GM18502 (cell line): ENCODE results near the gene BSDC1.
"Not testable (repeated sequence)": the region's sequence is repeated elsewhere in the genome, so short reads cannot be mapped to it uniquely, and the experiment has no call there.

Experiments used
- ATAC-seq: cut with Tn5 transposase; IDR thresholded peaks from one replicate; pipeline ENCODE4 v1.9.1; 2021; ENCODE audit warnings: mild to moderate bottlenecking; ENCODE audit not compliant: unreplicated experiment, poor library complexity

BSDC1 gene

DNA sequence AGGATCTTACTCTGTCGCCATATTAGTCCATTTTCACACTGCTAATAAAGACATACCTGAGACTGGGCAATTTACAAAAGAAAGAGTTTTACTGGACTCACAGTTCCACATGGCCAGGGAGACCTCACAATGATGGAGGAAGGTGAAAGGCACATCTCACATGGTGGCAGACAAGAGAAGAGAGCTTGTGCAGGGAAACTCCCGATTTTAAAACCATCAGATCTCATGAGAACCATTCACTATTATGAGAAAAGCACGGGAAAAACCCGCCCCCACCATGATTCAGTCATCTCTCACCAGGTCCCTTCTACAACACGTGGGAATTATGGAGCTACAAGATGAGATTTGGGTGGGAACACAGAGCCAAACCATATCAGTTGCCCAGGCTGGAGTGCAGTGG is 2.3 kb upstream of the BSDC1 start:
- not testable (repeated sequence) for ATAC-seq

DNA sequence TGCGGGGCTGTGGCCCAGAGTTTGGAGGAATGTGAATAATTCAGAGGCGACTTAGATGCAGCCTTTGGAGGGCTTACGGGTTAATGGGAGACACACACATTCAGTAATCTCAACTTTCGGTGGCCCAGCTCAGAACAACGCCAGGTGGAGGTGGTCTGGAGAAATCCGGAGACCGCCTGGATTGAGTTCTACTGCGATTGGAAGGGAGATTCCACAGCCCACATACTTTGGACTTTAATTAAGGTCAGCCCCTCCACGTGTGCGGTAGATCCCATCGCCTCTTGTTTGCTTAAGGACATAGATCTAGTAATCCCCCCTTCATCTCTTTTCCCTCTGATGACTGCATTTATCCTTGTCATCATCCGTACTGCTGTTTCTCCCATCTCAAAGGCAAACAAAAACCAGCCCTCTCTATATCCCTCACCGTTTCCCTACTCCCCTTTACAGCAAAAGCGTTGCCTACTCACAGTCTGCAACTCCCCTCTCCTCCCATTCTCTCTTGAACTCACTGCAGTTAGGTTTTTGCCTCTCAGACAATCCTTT is 720 bp upstream of the BSDC1 start:
- ATAC-seq: no peak

DNA sequence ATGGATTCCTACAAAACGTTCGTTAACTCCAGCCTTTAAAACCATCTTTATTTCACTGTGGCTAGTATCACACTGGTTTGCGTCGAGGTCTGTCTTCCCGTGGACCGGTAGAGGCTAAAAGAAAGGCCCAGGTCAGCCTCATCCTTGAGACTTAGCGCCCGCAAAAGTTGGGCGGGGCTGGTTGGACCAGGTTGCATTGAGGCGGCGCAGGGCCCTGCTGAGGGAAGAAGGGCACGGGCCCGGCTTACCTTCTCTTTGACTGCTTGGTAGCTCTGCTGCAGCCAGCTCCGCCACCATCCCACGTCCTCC is 455 bp downstream of the BSDC1 start:
- peak; percentile 28 for ATAC-seq

DNA sequence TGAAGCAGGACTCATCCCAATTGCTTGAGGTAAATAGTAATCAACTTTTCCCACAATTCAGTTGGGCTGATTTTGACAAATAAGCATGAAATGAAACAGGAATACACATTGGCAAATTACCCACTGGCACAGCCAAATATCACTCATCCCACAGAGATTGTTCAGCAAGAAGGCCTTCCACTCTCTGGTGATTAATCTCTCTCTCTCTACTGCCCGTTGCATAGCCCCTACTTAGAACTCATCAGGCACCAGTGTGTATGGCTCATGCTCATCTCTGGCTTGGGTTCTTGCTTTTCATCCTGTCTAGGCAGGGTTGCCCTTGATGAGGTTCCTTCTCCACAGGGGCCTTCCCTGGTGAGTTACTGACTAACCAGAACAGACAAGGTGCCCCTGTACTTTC is 1.1 kb downstream of the BSDC1 start:
- ATAC-seq: no peak

DNA sequence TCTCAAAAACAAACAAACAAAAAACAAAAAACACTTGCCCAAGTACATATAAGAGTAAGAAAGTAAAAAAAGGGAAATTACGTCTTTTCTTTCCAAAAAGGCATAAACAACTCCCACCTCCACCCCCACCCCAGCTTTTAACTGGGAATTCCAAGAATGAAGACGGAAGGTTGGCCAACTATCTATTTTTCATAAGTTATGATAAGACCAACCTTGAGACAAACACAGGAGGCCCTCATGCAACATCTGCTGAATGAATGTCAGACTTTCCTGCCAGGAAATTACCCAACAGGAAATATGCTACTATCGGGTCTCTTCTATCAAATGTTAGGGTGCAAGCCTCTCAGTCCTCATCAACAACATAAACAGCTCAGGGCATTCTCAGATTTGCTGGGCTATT is 1.9 kb downstream of the BSDC1 start:
- ATAC-seq: no peak

DNA sequence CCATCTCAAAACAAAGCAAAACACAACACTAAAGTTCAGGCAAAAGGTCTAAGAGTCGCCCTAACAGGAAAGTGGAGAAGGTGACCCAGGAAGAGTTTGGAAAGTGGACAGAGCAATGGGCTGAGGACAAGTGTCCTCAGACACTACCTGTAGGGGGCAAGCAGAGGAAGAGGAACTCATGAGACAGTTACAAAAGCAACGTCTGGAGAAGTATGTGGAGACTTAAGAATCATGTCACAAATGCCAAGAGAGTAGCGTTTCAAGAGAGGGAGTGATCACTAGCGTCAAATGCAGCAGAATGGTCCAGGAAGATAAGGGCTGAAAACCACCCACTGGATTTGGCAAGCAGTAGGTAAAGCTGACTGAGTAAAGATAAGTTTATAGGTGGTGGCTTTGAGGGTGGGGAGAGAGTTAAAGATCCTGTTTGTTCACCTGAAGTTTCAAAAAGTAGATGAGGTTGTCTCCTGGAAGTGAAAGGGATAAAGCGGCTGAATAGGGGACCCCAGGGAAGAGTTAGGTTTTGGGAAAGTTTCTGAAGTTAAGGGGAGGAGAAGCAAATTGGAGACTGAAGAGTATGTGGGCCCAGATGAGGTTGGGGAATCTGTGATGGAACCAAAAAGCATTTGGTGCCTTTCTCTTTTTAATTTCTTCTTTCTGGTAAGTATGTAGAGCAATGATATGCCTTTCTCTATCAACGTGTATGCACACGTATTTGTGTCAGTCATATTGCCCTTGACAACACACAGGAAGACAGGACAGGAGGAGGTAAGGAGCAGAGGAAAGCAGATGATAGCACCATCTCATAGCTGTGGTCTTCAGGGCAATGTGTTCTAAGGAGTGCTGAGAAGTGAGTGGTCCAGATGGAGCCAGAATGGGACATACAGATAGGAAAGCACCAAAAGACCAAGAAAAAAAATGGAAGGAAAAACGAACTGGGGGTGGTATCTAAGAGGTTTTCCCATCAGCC is 3.1 kb downstream of the BSDC1 start:
- ATAC-seq: no peak

DNA sequence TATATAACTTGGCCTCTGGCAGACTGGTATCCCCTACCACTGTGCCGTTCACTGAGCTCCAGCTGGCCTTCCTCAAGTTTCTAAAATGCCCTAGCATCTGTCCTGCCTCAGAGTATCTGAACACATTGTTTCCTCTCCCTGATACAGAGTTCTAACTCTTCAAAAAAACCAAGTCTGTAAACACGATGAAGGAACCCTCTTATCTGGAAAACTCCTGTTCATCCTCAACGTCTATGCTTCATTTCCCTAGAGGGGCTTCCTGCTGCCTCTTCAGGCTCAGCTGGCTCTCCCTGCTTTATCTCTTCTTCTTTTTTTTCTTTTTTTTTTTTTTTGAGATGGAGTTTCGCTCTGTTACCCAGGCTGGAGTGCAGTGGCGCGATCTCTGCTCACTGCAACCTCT is 5.6 kb downstream of the BSDC1 start:
- ATAC-seq: no peak

DNA sequence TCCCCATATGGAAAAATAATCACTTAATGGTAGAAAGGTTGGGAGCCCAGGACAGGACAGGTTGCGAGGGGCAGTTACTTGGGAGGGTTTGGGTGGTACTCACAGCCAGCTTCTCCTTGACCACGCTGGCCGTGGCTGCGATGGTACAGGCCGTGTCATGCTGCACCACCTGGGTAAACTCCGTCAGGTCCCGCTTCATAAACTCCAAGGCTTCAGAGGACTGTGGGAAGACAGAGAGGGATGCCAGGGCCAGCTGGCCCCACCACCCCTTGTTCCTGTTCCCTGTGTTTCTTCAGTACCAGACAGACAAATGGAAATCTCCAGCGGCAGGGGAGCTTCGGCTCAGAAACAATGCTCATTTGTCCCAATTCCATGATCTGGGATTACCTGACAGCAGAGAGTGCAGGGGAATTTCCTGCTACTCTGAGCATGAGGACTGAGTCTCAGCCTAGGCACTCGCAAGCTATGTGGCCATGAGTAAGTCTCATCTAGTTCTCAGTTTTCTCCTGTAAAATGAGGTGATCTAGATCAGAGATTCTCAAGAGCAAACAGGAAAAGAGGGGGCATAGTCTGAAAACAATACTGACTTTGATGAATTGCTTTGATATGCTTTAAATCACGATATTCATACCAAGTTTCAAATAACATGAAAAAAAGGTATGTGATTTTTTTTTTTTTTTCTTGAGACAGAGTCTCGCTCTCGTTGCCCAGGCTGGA is 7.4 kb downstream of the BSDC1 start:
- no peak for ATAC-seq

DNA sequence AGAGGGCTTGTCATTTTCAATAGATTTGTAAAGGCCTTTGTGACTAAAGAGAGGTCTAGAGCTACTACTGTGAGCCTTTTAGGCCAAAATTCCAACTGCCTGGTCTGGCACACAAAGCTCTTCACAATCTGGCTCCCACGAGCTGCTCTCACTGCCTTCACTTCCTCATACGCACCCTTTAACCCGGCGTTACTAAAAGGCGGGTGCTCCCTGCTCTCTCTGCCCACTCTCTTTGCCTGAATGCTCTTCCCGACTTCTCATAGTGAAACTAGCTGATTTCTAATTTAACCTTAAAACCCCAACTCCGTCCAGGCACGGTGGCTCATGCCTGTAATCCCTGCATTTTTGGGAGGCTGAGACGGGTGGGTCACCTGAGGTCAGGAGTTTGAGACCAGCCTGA is 14.2 kb downstream of the BSDC1 start:
- ATAC-seq: no peak

DNA sequence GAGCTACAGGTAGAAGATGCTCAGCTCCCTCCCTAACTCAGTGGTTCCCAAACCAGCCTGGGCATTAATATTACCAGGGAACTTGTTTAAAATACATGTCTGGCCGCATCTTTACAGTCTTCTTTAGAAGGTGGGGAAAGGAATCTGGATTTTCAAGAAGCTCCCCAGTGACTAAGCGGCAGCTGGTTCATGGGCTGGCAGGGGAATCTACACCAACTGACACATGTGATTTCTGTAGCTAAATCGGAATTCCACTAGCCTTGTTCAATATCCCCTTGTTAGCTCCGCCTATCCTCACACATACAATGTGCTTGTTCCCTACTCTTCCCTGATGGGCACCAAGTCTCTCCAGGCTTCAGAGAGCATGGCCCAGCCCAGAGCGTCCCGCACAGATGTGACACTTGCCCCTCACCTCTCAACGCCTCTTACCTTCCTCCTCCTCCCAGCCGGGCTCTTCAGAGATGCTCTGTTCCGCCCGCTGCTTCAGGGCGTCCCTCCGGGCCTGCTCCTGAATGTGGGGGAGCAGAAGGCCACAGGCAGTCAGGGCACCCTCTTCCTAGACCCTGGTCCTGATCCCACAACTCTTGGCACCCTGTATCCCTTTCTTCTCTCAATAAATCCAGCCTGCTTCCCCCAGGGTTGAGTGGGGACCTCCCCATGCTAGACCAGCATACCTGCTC is 16.6 kb downstream of the BSDC1 start:
- ATAC-seq: no peak

DNA sequence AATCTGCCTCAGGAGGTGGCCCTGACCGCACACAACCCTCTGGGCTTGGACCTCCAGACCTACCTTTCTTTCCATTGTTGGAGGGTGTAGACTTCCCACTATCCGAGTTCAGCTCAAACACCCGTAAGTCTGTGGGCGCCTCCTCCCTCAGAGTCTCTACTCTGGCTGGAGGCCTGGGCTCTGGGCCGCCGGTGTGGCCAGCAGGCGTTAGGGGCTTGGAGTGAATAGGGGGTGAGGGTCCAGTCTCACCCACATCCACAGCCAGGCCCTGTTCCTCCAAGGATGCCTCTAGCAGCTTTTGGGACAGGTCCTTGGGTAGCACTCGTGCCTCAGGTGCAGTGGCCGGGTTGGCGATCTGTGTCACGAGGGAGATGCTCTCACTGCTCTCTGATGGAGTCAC is 18.0 kb downstream of the BSDC1 start:
- ATAC-seq: no peak

DNA sequence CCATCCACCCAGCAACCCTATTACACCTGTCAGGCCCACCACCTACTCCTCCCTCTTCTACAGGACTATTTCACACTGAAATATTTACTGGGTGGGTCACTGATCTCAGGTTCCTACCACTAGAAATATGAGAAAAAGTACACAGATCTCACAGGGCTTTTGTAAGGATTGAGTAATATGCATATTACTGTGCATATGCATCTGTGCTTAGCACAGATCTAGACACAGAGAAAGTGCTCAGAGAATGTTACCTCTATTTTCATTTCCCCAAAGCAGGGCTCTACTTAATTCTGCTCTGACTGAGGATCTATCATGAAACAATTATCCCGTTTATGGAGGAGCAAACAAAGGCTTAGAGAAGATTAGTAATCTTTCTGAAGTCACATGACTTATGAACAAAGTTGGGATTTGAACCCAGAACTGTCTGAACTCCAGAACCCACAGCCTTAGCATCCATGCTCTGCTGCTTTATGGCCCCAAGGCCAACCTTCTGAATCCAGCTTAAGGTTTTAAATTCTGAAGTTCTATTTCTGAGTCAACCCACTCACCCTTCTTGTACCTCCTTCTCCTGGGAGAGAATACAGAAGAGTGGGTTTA is 20.1 kb downstream of the BSDC1 start:
- no peak for ATAC-seq

DNA sequence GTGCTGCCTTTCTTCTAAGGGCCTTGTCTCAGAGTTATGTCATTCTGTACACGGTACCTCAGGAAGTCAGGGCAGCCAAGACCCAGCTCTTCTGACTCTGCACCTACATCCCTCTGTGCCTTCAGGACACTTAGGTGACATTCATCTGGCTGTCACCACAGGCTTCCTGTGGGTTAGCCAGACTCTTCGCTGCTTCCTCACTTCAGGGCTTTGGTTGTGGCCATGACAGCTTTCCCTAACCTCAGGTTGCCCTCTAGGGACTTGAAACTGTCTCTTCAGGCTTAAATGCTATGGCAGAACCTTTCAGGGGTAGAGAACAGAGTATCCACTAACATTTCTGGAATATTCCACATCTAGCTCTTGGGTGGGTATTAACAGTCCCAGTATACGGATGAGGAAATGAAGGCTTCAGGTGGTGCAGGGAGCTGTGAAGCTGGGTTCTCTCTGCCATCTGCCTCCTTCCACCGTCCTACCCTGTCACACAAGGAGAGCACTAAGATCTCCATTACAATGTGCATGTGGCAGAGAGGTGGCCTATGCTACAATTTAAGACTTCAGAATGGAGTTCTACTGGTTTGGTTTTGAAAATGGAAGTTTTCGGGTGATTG is 22.0 kb downstream of the BSDC1 start:
- no peak for ATAC-seq

DNA sequence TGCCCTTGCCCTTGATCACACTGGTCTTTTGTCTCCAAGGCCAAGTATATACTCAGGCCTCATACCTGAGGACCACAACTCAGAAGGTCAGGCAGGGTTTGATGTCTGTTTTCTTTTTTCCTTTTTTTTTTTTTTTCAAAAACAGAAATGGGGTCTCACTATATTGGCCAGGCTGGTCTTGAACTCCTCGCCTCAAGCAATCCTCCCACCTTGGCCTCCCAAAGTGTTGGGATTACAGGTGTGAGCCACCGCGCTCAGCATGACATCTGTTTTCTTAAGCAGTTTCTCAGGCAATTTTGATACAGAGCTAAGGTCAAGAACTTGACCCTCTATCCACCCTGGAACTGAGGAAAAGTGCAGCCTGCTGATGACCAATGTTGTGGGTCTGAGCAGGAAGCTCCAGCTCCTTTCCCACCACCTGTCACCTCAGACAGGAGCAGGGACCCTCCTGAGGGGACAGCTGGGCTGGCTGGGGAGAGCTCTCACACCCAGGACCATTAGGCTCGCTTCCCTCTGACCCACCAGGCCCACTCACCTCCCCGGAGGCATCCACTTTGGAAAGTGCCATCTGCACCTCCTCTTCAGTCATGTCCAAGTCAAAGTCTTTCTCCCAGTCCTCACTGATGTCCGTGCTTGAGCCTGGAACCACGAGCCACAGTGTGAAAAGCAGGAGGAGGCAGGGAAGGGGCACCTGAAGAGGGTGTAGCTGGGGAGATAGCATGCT is 26.2 kb downstream of the BSDC1 start:
- no peak for ATAC-seq

DNA sequence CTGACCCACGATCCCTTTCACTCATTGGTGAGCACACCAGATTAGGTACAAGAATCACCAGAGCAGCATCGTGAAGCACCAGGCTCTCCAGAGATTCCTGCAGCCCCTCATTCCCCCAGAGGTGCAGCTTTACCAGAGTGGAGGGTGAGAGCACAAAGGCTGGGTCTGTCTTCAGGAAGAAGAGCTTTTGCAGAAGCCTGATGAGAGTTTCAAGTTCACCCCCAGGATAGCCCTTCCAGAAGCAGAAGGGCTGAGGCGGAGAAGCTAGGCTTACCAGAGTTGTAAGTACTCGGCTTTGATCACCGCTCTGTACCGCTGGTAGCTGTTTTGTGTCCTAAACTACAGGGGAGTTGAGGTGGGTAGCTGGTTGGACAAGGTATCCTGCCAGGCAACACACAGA is 28.8 kb downstream of the BSDC1 start:
- ATAC-seq: no peak

DNA sequence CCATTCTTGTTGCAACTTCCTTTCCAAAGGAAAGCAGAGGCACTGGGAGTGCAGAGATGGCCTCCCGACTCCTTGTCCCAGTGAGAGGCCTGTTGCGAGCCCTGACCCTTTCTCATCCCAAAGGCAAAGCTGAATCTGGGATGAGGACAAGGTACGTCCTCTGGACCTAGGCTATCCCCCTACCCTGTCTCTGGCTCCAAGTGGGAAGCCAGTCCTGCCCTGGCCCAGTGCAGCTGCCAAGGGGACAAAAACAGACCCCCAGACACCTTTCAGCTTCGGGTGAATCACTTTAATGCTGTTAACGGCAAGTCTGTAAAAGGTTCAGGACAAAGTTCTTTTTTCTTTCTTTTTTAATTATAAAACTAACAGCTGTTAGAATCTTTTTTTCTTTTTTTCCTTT is 29.4 kb downstream of the BSDC1 start:
- ATAC-seq: no peak

DNA sequence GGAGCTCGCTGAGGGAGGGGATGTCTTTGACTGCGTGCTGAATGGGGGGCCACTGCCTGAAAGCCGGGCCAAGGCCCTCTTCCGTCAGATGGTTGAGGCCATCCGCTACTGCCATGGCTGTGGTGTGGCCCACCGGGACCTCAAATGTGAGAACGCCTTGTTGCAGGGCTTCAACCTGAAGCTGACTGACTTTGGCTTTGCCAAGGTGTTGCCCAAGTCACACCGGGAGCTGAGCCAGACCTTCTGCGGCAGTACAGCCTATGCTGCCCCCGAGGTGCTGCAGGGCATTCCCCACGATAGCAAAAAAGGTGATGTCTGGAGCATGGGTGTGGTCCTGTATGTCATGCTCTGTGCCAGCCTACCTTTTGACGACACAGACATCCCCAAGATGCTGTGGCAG is 30.5 kb downstream of the BSDC1 start:
- no peak for ATAC-seq

DNA sequence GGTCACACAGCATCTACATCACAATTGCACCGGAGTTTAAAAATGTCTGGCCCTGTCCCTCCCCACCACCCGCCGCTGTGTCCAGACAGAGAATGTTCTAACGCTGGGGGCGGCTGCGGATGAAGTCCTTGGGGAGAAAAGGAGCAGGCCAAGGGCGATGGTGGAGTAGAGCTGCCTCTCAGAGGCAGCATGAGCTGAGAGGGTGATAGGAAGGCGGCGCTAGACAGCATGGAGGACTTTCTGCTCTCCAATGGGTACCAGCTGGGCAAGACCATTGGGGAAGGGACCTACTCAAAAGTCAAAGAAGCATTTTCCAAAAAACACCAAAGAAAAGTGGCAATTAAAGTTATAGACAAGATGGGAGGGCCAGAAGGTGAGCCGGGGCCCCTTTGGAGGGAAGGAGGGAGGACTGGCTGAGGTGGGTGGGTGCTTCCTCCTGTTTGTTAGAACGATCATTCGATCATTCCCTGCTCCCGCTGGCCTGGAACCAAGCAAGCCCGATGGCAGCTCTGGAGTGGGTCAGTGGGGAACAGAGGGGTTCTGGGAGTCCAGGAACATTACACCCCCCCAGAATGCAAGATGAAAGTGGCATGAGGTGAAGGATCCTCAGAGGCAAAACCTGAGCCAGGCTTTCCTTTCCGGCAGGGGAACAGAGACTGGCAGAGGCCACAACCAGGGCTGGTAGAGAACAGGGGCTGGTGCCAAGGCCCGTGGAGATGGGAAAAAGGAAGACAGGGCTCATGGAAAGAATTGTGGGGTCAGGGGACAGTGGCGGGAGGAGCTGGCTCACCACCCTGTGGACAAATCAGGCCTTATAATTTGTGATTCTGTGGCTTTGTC is 31.5 kb downstream of the BSDC1 start, which contains the start of the genes FAM229A and TSSK3:
Gene FAM229A, minus strand, starts transcription at position 12 of the 840 bp plus-strand sequence. CDS start 394 bp downstream, outside the sequence.
Gene TSSK3, plus strand, starts transcription at position 66 of the 840 bp plus-strand sequence. Its CDS starts 163 bp downstream, at position 229.
- ATAC-seq: no peak
